Skin epidermis (tissue), 12 donors: ENCODE measurements around the gene TUBGCP5.
A peak's percentile ranks its signal among the peaks of the same experiment; 100 is the strongest.

Source experiments
- H3K27ac ChIP-seq, 21 experiments: fragments of 200-600 bp; sonication (generic) in 11 of 21; one replicate each; pipeline ENCODE4 v1.5.0; 2020; ENCODE audit warnings: mild to moderate bottlenecking in 3 of 21, inconsistent platforms in 2 of 21, moderate library complexity in 2 of 21
- H3K4me3 ChIP-seq, 7 experiments: fragments of 200-600 bp; sonication (generic) in 2 of 7; one replicate each; pipeline ENCODE4 v1.5.0; 2020; ENCODE audit warnings: inconsistent platforms in 2 of 7, mild to moderate bottlenecking in 2 of 7, moderate library complexity in 1 of 7

Gene TUBGCP5

DNA sequence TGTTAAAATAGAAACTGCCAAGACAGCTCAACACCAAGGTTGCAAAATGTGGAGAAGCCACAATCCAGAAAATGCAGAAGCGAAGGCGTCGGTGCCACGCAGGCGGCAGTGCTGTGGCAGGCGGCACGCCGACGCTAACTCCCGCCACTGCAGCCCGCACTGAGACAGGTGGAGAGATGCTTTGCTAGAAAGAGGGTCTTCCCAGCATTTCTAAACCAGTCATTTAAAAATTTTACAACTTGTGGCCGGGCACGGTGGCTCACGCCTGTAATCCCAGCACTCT is 82.5 kb downstream of the TUBGCP5 start:
- Histone ChIP-seq H3K27ac (peak overlapping the region in 1 of 21 experiments; percentile 62), H3K4me3 (no peak overlapping the region)

DNA sequence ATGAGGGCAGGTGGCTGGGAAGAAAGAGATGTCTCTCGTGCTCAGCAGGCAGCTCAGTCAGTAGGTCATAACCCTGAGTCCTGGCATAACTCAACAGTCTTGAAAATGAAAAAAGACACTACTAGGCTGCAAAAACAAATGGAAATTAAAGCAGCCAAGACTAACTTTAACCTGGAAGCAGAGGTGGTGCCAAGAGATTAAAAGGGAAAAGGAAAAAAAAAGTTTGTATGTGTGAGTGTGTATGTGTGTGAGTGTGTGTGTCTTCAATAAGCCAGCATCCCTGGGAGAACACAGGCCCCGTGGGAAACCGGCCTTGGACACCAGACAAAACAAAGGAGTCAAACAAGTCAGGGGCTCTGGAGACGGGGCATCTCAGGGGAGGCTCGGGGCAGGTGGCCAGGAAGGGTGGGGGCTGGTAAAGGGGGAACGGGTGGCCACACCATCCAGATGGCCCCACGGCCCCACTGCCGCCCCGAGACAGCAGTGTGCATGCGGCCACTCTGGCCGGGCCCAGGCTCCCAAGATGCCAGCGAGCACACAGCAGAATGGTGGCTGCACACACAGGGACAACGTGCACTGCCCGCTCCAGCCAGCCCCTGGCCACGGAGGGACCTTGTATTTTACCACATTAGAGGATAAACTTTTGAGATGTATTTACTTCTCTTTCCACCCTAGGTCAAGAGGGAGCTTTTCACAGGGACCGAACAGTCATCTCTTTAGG is 83.0 kb downstream of the TUBGCP5 start:
- Histone ChIP-seq H3K4me3 (no peak overlapping the region), H3K27ac (peak overlapping the region in 2 of 21 experiments; percentile 3 to 62)

DNA sequence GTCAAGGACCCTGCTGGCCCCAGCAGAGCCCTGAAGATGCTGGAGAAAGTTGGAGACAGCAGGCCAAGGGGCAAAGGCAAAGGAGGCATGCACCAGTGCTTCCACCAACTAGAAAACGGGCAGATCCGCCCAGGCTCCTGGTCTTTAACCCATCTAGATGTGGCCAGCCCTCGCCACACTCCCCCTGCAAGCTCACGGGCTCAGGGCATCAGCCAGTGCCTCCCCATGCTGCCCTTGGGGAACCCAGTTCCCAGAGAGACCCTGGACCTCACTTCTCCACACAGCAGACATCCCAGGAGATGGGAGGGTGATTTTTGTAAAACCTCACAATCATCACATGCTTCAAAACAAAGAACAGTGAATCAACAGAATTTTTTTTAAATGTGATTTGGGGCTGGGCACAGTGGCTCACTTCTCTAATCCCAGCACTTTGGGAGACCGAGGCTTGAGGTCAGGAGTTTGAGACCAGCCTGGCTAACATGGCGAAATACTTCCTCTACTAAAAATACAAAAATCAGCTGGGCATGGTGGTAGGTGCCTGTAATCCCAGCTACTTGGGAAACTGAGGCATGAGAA is 83.7 kb downstream of the TUBGCP5 start:
- Histone ChIP-seq H3K4me3 (no peak overlapping the region), H3K27ac (peak overlapping the region in 4 of 21 experiments; percentile 3 to 62 (median 16))

DNA sequence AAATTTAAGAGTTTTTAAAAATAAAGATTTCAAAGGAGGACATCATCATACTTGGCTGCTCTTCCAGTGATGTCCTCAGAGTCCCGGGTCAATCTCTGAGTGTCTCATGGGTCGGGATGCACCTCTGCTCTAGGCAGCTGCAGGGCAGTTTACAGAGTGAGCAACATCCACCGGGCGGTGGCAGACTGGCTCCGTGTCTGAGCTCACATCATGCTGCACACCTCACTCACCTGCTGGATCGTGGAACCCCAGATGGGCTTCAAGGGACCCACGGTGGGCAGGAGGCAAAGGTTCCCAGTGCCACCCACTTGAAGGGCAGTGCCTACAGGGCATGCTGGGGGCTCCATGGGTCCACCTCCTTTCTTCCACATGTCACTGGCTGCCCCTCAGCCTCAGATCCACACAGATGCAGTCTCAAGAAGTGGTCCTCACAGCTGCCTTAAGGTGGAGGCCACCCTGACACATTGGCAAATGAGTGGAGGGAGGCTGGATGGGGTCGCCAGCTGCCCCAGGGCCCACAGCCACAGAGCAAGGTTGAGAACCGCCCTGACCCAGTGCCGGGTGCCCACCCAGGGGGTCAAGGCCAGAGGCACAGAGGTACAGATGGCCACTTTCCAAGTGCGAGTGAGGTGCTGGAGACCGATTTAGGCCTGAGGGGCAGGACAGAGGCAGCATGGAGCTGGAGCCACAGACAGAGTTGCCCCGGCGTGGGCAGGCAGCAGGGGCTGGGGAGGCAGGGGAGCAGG is 84.4 kb downstream of the TUBGCP5 start:
- Histone ChIP-seq H3K27ac (peak overlapping the region in 5 of 21 experiments; percentile 3 to 28 (median 5)), H3K4me3 (no peak overlapping the region)

DNA sequence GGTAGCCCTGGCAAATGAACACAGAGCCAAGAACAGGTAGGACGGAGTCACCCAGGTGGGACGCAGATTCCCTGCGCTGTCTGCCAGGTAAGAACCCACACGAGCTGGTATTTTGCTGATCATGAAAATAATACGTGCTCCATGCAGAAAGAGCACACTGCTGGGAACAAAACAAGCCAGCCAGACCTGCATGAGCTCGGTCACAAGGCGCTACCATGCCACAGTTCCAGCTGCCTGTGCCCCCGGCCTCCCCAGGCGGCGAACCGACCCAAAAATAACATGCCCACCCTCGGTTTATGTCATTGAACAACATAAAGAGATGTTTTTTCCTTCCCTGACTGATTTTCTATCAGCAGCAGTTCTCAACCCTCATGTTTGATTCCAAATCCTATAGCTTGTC is 85.0 kb downstream of the TUBGCP5 start:
- H3K4me3 ChIP-seq = no peak overlapping the region
- H3K27ac ChIP-seq = no peak overlapping the region

DNA sequence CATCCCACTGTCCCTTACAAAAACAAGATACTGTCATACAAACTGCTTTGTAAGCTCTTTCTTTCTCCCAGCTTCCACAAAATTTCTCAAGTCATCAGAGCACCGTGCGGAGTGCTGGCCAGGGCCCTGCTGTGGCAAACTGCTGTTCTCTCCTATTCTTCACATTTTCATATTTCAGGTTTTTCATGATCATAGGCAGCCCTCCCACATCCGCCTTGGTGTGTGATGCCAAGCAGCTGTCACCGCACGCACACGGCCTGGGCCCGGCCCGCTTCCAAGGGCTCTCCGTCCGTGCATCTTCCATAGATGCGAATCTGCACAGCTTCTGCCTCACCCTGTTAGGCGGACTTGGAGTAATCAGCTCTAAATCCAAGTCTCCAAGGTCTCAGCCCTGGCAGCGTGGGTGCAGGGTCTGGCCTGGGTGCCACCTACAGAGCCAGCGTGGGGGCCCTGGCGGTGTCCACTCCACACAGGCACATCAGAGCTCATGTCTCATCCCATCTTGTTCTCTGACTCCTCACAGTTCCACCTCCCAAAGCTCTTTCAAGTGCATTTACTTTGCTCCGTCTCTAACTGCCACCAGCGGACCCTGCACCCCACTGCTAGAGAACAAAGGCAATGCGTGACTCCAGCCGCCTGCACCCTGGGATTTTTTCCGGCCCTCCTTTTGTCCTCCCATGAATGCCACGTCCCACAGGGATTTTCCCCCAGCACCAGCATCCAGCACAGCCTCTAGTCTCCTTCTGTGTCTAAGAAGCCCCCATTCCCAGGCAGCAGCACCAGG is 86.4 kb downstream of the TUBGCP5 start:
- H3K27ac ChIP-seq = peak overlapping the region in 1 of 21 experiments; percentile 12

DNA sequence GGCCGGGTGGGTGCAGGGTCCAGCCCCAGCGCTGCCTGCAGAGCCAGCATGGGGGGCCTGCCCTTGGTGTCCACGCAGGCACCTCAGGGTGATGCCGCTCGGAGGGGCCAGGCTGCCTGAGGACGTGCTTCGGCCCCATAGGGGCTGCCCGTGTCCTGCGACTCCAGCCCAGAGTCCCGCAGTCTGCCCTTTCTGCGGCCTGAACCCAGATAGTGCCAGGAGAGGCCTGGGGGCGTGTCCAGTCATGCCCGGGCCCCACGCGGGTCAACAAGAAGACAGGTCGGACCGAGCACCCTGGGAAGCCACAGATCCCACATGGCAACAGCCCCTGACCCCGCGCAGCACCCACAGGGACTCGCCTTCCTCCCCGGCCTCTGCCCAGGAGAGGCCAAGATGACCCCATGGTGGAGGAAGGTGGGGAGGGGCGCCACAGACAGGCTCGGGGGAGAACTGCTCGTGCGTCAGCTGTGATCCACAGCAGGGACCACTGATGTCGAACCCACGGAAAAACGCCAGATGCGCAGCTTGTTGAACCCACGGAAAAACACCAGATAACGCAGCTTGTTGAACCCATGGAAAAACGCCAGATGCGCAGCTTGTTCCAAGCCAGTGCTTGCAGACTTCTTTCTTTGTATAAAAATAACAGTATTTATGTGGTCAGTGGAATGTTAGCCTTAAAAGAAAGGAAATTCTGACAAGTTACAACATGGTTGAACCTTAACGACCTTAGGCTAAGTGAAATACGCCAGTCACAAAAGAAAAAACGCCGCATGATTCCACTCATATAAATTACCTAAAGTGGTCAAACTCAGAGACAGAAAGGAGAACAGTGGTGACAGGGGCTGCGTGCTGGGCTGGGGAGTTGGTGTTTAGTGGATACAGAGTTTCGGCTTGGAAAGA is 87.7 kb downstream of the TUBGCP5 start:
- Histone ChIP-seq H3K27ac (no peak overlapping the region), H3K4me3 (no peak overlapping the region)

More for the DNA sequence above, 86.4 kb downstream of the TUBGCP5 start:
- no peak overlapping the region for H3K4me3 ChIP-seq

DNA sequence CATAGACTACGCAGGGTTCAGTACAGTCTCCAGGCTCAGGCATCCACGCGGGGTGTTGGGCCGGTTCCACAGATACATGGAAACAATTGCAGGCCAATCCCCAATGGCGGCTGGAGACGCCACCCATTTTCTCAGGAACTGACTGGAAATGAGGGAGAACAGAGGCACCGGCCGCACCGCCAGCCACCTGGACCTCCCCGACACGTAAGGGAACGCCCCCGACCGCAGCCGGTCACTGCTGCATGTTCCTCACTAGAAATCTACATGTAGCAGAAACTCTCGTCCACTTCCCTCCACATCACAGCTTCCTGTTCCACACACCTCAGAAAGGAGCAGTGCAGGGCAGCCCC is 88.4 kb downstream of the TUBGCP5 start:
- no peak overlapping the region for H3K4me3 ChIP-seq
- H3K27ac ChIP-seq = no peak overlapping the region

DNA sequence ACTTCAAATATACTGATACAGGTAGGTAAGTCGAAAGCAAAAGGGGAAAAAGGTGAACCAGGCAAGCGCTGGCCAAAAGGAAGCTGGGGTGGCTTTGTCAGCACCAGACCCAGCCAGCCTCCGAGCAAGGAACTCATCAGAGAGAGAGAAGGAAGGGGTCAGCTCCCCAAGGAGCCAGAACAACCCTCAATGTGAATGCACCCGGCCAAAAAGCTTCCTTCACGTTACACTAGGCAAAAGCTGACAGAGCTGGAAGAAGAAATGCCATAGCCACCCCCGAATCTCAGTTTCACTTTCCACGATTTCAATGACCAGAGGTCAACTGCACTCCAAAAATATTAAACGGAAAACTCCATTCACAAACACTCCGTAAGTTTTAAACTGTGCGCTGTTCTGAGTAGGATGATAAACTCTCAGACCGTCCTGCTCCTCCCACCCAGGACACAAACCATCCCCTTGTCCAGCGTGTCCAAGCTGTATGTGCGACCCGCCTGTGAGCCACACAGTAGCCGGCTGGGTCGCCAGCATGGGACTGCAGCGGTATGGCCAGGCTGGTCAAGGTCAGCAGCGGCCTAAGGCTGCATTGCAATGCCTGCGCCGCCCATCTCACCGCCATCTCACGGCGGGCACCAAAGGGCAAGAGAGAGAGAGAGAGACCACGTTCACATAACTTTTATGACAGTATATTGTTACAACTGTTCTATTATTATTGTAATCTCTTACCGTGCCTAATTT is 88.9 kb downstream of the TUBGCP5 start:
- Histone ChIP-seq H3K27ac (peak overlapping the region in 5 of 21 experiments; percentile 14 to 72 (median 50)), H3K4me3 (no peak overlapping the region)
